Measurements from ENCODE around the gene KDM4C.
"Not testable (repeated sequence)": the region's sequence is repeated elsewhere in the genome, so short reads cannot be mapped to it uniquely, and the experiment has no call there.

The KDM4C gene

DNA sequence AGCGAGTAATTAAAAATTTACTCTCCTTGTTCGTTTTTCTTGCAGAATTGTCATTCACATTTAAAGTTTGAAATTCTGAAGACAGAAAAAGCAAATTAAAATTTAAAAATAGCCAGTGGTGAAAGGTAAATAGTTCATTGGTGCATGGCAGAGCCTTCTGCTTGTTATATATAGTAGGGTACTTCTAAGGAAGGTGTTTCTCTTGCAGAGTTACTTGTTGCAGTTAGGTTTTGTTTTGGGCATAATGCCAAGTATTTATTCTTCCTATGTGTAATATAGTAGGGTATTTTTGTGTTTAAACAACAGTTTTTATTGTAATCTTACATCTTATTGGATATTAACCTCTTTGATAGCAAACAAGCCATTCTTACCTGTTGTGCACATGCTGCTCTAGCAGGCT, 179.4 kb downstream of the KDM4C start:
- H3K4me3 ChIP-seq (ENCODE audit: low read length), result no peak overlapping the region
- H3K36me3 ChIP-seq (ENCODE audit: control insufficient read depth, insufficient read depth, low read length), result peaks cover 5% of the 10 kb centered on the region
- H3K27me3 ChIP-seq (ENCODE audit: control insufficient read depth, insufficient read depth, low read length), result no peaks in the 10 kb centered on the region
- no peak overlapping the region for H3K9ac ChIP-seq (ENCODE audit: low read length)
- H3K27ac ChIP-seq (ENCODE audit: low read depth, low read length), result no peak overlapping the region
- no peaks in the 10 kb centered on the region for H3K4me1 ChIP-seq (ENCODE audit: control insufficient read depth, insufficient read depth, low read length)

DNA sequence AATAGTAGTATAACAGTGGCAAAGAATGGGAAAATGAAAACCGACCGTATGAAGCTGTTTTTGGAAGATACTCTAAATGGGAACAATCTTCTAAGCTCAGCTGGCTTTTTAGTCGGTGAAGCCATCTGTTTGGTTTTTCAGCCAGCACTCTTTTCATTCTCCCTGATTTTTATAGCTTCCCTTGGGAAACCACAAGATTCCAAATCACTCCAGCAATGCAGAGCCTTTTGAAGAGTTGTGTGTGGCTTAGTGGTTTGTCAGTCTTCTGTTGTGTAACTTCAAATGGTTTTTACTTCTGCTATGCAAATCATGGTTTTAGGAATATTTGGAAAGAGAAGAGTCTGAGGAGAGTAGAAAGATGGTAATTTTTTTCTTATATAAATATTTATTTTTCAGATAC, 180.7 kb downstream of the KDM4C start:
- peaks cover 5% of the 10 kb centered on the region for H3K36me3 ChIP-seq (ENCODE audit: control insufficient read depth, insufficient read depth, low read length)
- H3K27ac ChIP-seq (ENCODE audit: low read depth, low read length), result no peak overlapping the region
- no peak overlapping the region for H3K9ac ChIP-seq (ENCODE audit: low read length)
- no peak overlapping the region for H3K4me3 ChIP-seq (ENCODE audit: low read length)
- no peaks in the 10 kb centered on the region for H3K4me1 ChIP-seq (ENCODE audit: control insufficient read depth, insufficient read depth, low read length)
- H3K27me3 ChIP-seq (ENCODE audit: control insufficient read depth, insufficient read depth, low read length), result no peaks in the 10 kb centered on the region

GRCh38 chr9:6938873-6939272, 181.1 kb downstream of the KDM4C start:
- Histone ChIP-seq H3K9ac (ENCODE audit: low read length) (no peak overlapping the region), H3K4me1 (ENCODE audit: control insufficient read depth, insufficient read depth, low read length) (no peaks in the 10 kb centered on the region), H3K27ac (ENCODE audit: low read depth, low read length) (no peak overlapping the region), H3K4me3 (ENCODE audit: low read length) (no peak overlapping the region), H3K36me3 (ENCODE audit: control insufficient read depth, insufficient read depth, low read length) (peaks cover 5% of the 10 kb centered on the region), H3K27me3 (ENCODE audit: control insufficient read depth, insufficient read depth, low read length) (no peaks in the 10 kb centered on the region)

- Histone ChIP-seq H3K4me1 (ENCODE audit: control insufficient read depth, insufficient read depth, low read length) (no peaks in the 10 kb centered on the region), H3K36me3 (ENCODE audit: control insufficient read depth, insufficient read depth, low read length) (peaks cover 5% of the 10 kb centered on the region), H3K27ac (ENCODE audit: low read depth, low read length) (no peak overlapping the region), H3K27me3 (ENCODE audit: control insufficient read depth, insufficient read depth, low read length) (no peaks in the 10 kb centered on the region), H3K9ac (ENCODE audit: low read length) (no peak overlapping the region), H3K4me3 (ENCODE audit: low read length) (no peak overlapping the region)
These were observed 183.7 kb downstream of the KDM4C start for GRCh38 chr9:6941501-6941900.

DNA sequence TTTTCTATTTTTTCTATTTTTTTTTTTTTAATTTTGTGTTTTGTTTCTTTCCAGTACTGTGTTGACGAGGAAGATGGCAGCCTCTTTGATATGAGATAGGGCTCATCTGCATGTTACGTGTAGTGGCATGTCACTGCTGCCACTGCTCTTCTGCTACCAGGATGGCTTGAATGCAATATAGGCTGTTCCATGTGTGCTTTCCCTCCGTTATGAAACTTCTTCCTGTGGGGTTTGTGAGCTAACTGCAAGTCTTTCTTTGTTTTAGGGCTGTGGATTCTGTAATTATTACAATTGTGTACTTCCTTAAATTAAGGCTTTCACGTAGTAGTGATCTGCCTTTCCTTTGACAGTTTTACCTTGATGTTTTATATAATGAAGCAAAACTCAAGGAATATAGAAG, 184.6 kb downstream of the KDM4C start:
- H3K36me3 ChIP-seq (ENCODE audit: control insufficient read depth, insufficient read depth, low read length), result peaks cover 5% of the 10 kb centered on the region
- H3K9ac ChIP-seq (ENCODE audit: low read length), result no peak overlapping the region
- H3K27me3 ChIP-seq (ENCODE audit: control insufficient read depth, insufficient read depth, low read length), result no peaks in the 10 kb centered on the region
- no peak overlapping the region for H3K27ac ChIP-seq (ENCODE audit: low read depth, low read length)
- no peak overlapping the region for H3K4me3 ChIP-seq (ENCODE audit: low read length)
- H3K4me1 ChIP-seq (ENCODE audit: control insufficient read depth, insufficient read depth, low read length), result no peaks in the 10 kb centered on the region

DNA sequence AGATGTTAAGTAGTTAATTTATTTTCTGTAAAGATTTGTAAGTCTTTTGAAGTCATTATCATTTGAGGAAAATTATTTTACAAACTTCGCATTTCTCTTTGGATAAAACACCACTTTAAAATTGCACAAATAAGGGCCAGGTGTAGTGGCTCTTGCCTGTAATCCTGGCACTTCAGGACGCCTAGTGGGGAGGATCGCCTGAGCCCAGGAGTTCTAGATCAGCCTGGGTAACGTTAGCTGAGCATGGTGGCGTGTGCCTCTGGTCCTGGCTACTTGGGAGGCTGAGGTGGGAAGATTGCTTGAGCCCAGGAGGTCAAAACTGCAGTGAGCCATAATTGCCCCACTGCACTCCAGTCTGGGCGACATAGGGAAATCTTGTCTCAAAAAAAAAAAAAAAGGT, 185.5 kb downstream of the KDM4C start:
- peaks cover 5% of the 10 kb centered on the region for H3K36me3 ChIP-seq (ENCODE audit: control insufficient read depth, insufficient read depth, low read length)
- no peaks in the 10 kb centered on the region for H3K27me3 ChIP-seq (ENCODE audit: control insufficient read depth, insufficient read depth, low read length)
- H3K4me3 ChIP-seq (ENCODE audit: low read length), result no peak overlapping the region
- H3K27ac ChIP-seq (ENCODE audit: low read depth, low read length), result no peak overlapping the region
- no peaks in the 10 kb centered on the region for H3K4me1 ChIP-seq (ENCODE audit: control insufficient read depth, insufficient read depth, low read length)
- no peak overlapping the region for H3K9ac ChIP-seq (ENCODE audit: low read length)

GRCh38 chr9:6944093-6944551, 186.3 kb downstream of the KDM4C start:
- Histone ChIP-seq H3K36me3 (ENCODE audit: control insufficient read depth, insufficient read depth, low read length) (peaks cover 5% of the 10 kb centered on the region), H3K27ac (ENCODE audit: low read depth, low read length) (no peak overlapping the region), H3K27me3 (ENCODE audit: control insufficient read depth, insufficient read depth, low read length) (no peaks in the 10 kb centered on the region), H3K9ac (ENCODE audit: low read length) (no peak overlapping the region), H3K4me3 (ENCODE audit: low read length) (no peak overlapping the region), H3K4me1 (ENCODE audit: control insufficient read depth, insufficient read depth, low read length) (no peaks in the 10 kb centered on the region)

- H3K9ac ChIP-seq (ENCODE audit: low read length), result no peak overlapping the region
- H3K4me3 ChIP-seq (ENCODE audit: low read length), result no peak overlapping the region
- no peaks in the 10 kb centered on the region for H3K4me1 ChIP-seq (ENCODE audit: control insufficient read depth, insufficient read depth, low read length)
- H3K36me3 ChIP-seq (ENCODE audit: control insufficient read depth, insufficient read depth, low read length), result peaks cover 5% of the 10 kb centered on the region
- H3K27ac ChIP-seq (ENCODE audit: low read depth, low read length), result no peak overlapping the region
- no peaks in the 10 kb centered on the region for H3K27me3 ChIP-seq (ENCODE audit: control insufficient read depth, insufficient read depth, low read length)
These were observed 187.1 kb downstream of the KDM4C start for GRCh38 chr9:6944896-6945295.

- Histone ChIP-seq H3K27ac (ENCODE audit: low read depth, low read length) (no peak overlapping the region), H3K9ac (ENCODE audit: low read length) (no peak overlapping the region), H3K4me1 (ENCODE audit: control insufficient read depth, insufficient read depth, low read length) (no peaks in the 10 kb centered on the region), H3K27me3 (ENCODE audit: control insufficient read depth, insufficient read depth, low read length) (no peaks in the 10 kb centered on the region), H3K4me3 (ENCODE audit: low read length) (no peak overlapping the region), H3K36me3 (ENCODE audit: control insufficient read depth, insufficient read depth, low read length) (peaks cover 3% of the 10 kb centered on the region)
These were observed 188.0 kb downstream of the KDM4C start for GRCh38 chr9:6945816-6946215.

GRCh38 chr9:6946583-6947166, 188.9 kb downstream of the KDM4C start:
- Histone ChIP-seq H3K9ac (ENCODE audit: low read length) (no peak overlapping the region), H3K27me3 (ENCODE audit: control insufficient read depth, insufficient read depth, low read length) (no peaks in the 10 kb centered on the region), H3K4me1 (ENCODE audit: control insufficient read depth, insufficient read depth, low read length) (no peaks in the 10 kb centered on the region), H3K4me3 (ENCODE audit: low read length) (no peak overlapping the region), H3K36me3 (ENCODE audit: control insufficient read depth, insufficient read depth, low read length) (peaks cover under 1% of the 10 kb centered on the region), H3K27ac (ENCODE audit: low read depth, low read length) (no peak overlapping the region)

GRCh38 chr9:6948921-6949320, 191.1 kb downstream of the KDM4C start:
- H3K27ac ChIP-seq (ENCODE audit: low read depth, low read length); H3K9ac ChIP-seq (ENCODE audit: low read length); H3K4me1 ChIP-seq (ENCODE audit: control insufficient read depth, insufficient read depth, low read length); H3K36me3 ChIP-seq (ENCODE audit: control insufficient read depth, insufficient read depth, low read length); H3K27me3 ChIP-seq (ENCODE audit: control insufficient read depth, insufficient read depth, low read length); H3K4me3 ChIP-seq (ENCODE audit: low read length): not testable (repeated sequence)

DNA sequence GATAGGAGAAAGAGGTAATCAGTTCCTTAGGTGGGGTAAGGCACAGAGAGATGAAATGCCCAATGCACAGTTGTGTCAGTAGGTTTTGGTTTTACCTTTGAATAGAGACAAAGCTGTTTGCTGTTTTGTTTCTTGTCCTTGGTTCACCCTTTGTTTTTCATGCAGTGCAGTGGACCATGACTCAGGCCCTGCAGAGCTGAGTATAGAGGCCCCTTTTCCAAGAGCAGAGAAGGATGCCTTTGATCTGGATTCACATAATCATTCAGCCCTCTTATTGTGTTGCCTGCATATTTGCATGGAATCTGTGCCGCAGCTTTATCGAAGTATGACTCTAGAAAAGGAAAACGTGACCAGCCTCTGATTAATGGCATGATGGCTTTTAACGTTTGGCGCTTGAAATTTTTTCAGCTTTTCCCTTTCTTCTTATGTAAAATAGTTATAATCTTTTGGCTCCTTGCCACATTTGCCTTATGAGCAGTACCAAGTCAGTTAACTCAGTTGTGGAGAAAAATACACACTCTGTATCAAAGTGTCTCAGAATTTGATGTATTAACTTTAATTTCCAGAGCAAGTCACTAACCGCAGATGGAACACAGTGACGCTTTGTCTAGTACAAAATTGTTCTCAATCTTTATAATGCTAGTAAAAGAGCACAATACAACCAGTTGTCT, 197.6 kb downstream of the KDM4C start:
- no peak overlapping the region for H3K27ac ChIP-seq (ENCODE audit: low read depth, low read length)
- no peak overlapping the region for H3K9ac ChIP-seq (ENCODE audit: low read length)
- no peak overlapping the region for H3K4me3 ChIP-seq (ENCODE audit: low read length)
- H3K27me3 ChIP-seq (ENCODE audit: control insufficient read depth, insufficient read depth, low read length), result no peaks in the 10 kb centered on the region
- H3K36me3 ChIP-seq (ENCODE audit: control insufficient read depth, insufficient read depth, low read length), result no peaks in the 10 kb centered on the region
- no peaks in the 10 kb centered on the region for H3K4me1 ChIP-seq (ENCODE audit: control insufficient read depth, insufficient read depth, low read length)

- H3K27ac ChIP-seq (ENCODE audit: low read depth, low read length), result no peak overlapping the region
- H3K9ac ChIP-seq (ENCODE audit: low read length), result no peak overlapping the region
- no peaks in the 10 kb centered on the region for H3K36me3 ChIP-seq (ENCODE audit: control insufficient read depth, insufficient read depth, low read length)
- H3K4me1 ChIP-seq (ENCODE audit: control insufficient read depth, insufficient read depth, low read length), result no peaks in the 10 kb centered on the region
- H3K4me3 ChIP-seq (ENCODE audit: low read length), result no peak overlapping the region
- no peaks in the 10 kb centered on the region for H3K27me3 ChIP-seq (ENCODE audit: control insufficient read depth, insufficient read depth, low read length)
These were observed 199.1 kb downstream of the KDM4C start for GRCh38 chr9:6956879-6957278.

All from rectal smooth muscle tissue (tissue), 1 donor.